RWPE2 (cell line): ENCODE data around the gene ZACN.

Source experiments
- ATAC-seq: fragments of 200-7000 bp; cut with Tn5 transposase; 3 replicates; pipeline ENCODE4 v1.9.1; 2021; ENCODE audit warnings: low read depth
- DNase-seq: peaks from one replicate; pipeline ENCODE4 v3.0.0-alpha.2; 2020; ENCODE audit warnings: low spot score
- H3K27ac ChIP-seq: fragments of 450-650 bp; 2 replicates; pipeline ENCODE4 v1.5.1; 2017; ENCODE audit warnings: mild to moderate bottlenecking; ENCODE audit not compliant: poor library complexity, severe bottlenecking
- H3K27me3 ChIP-seq: fragments of 250-450 bp; sonication (Bioruptor Pico); 2 replicates; pipeline ENCODE4 v1.5.1; 2021; ENCODE audit warnings: mild to moderate bottlenecking, moderate library complexity; ENCODE audit not compliant: insufficient read depth, poor library complexity, severe bottlenecking
- H3K36me3 ChIP-seq: fragments of 250-450 bp; sonication (Bioruptor Pico); 2 replicates; pipeline ENCODE4 v1.5.1; 2020; ENCODE audit warnings: low read depth, mild to moderate bottlenecking, moderate library complexity
- H3K4me1 ChIP-seq: fragments of 250-450 bp; sonication (Bioruptor Pico); 2 replicates; pipeline ENCODE4 v1.5.1; 2021; ENCODE audit warnings: mild to moderate bottlenecking, moderate library complexity; ENCODE audit not compliant: insufficient read depth, poor library complexity, severe bottlenecking
- H3K4me3 ChIP-seq: fragments of 250-450 bp; sonication (Bioruptor Pico); 2 replicates; pipeline ENCODE4 v1.5.1; 2021; ENCODE audit warnings: mild to moderate bottlenecking, moderate library complexity; ENCODE audit not compliant: severe bottlenecking
- H3K9me3 ChIP-seq: fragments of 250-450 bp; sonication (Bioruptor Pico); 2 replicates; pipeline ENCODE4 v1.5.1; 2021; ENCODE audit warnings: mild to moderate bottlenecking, moderate library complexity; ENCODE audit not compliant: severe bottlenecking
- TF ChIP-seq, protein P1 (sequence below): fragments of 450-650 bp; IDR thresholded peaks from one replicate; pipeline ENCODE4 v1.5.1; 2017; ENCODE audit warnings: mild to moderate bottlenecking, moderate library complexity; ENCODE audit not compliant: poor library complexity, severe bottlenecking

ZACN gene

DNA sequence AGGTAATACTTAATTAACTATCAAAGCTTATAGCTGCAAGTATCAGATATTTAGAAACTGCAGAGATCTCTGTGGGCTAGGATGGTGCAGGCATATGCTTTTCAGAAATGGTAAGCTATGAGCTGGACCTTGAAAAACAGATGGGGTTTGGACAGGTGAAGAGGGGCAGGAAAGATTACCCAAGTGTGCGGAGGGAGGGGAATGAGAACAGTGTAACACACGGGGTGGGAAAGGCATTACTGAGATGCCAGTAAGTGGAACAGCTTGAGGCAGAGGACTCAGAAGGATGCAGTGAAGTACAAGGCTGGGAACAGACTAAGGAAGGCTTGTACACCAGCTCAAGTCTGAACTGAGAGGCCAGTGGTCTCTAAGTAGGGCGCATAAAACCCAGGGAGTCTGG lies 29.7 kb upstream of the ZACN start:
- Histone ChIP-seq H3K36me3 (peaks cover 91% of the 10 kb centered on the region), H3K4me1 (peaks cover 10% of the 10 kb centered on the region), H3K27ac (no peak overlapping the region), H3K4me3 (no peak overlapping the region), H3K27me3 (no peaks in the 10 kb centered on the region), H3K9me3 (no peaks in the 10 kb centered on the region)
- ATAC-seq (no peak), DNase-seq (no peak)
- TF ChIP-seq, protein P1, sequence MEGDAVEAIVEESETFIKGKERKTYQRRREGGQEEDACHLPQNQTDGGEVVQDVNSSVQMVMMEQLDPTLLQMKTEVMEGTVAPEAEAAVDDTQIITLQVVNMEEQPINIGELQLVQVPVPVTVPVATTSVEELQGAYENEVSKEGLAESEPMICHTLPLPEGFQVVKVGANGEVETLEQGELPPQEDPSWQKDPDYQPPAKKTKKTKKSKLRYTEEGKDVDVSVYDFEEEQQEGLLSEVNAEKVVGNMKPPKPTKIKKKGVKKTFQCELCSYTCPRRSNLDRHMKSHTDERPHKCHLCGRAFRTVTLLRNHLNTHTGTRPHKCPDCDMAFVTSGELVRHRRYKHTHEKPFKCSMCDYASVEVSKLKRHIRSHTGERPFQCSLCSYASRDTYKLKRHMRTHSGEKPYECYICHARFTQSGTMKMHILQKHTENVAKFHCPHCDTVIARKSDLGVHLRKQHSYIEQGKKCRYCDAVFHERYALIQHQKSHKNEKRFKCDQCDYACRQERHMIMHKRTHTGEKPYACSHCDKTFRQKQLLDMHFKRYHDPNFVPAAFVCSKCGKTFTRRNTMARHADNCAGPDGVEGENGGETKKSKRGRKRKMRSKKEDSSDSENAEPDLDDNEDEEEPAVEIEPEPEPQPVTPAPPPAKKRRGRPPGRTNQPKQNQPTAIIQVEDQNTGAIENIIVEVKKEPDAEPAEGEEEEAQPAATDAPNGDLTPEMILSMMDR = no peak

DNA sequence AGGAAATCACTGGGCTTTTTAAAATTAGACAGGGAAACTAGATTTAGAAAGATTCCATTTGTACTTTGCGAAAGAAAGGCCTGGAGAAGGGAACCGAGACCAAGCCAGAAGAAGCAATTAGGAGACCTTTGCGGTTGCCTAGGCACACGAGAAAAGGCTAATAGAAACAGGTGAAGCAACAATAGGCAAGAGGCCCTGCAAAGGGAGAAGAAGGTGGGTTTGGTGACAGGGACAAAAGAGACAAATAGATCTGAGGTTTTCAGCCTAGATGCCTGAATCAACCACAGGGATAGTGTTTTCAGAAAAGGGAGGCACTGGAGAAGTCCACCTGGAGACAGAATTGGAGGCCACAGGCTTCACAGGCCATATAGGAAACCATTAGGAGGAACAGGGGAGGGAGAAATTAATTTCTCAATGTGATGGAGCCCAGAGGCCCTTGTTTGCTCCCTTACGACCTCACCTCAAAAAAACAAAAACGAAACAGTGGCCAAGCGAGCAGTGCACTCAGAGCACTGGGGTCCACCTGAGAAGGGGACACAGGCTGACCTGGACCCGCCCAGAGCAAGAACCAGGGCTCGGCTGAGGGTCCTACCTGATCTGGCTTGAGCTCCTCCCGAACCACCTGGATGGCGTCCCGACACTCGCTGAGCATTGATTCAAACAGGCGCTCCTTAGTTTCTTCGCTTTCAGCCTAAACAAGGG lies 29.0 kb upstream of the ZACN start:
- H3K36me3 ChIP-seq = peaks cover 91% of the 10 kb centered on the region
- H3K27me3 ChIP-seq = no peaks in the 10 kb centered on the region
- no peaks in the 10 kb centered on the region for H3K9me3 ChIP-seq
- ATAC-seq (no peak), DNase-seq (no peak)
- H3K4me1 ChIP-seq = peaks cover 16% of the 10 kb centered on the region
- TF ChIP-seq, protein P1 = no peak
- no peak overlapping the region for H3K4me3 ChIP-seq
- H3K27ac ChIP-seq = no peak overlapping the region

DNA sequence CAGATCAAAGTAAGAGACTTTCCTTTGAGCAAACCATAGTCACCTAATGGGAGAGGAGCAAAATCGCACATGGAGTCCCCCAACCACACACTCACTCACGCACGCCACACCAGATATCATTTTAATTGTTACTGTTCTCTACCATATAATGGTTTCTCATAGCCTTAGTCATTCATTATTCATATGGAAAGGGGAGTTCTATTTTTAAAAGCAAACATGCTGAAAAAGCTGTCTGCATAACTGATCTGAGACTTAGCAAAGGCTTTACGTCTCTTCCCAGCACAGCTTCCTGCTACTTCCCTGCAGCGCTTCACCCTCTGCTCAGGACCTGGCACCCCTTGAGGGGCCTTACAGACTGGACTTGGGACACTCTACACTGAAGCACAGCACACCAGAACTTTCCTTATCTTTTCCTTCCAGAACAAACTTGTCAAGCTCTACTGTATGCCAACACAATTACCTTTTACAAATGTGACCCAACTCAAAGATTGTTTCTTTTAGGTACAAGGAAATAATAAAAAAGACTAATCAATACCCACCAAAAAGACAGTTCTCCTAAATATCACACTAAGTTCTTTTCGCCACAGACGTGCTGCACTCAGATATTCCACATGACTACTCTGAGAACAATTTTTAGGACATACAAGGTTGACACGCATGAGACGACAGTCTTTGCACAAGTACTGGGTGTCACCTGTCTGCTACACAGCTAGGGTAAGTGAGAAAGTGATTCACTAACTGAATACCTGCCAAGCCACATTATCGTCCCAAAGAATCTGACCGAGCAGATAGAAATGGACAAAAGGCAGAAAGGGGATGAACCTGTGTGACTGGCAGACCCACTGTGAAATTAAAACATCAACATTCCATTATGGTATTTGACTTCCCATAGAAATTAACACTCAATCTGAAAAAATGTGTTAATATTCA lies 28.2 kb upstream of the ZACN start:
- Histone ChIP-seq H3K4me1 (peaks cover 16% of the 10 kb centered on the region), H3K27me3 (no peaks in the 10 kb centered on the region), H3K9me3 (no peaks in the 10 kb centered on the region), H3K4me3 (no peak overlapping the region), H3K27ac (no peak overlapping the region), H3K36me3 (peaks cover 90% of the 10 kb centered on the region)
- ATAC-seq (no peak), DNase-seq (no peak)
- TF ChIP-seq, protein P1 = no peak

DNA sequence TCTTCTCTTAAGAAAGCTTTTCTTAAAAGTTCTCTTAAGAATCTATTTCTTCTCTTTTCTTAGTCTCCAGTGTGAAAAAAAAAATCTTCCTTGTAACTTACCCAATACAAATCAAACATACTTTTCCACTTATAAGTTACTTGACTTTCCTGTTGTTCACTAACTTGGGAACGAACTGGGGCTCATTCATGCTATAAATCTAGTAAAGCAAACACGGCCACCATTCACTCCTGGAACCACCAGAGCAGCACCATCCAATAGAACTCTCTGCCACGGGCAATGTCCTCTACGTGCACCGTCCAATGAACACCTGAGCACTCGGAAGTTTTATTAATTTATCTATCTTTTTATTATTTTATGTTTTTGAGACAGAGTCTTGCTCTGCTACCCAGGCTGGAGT lies 27.4 kb upstream of the ZACN start:
- H3K27me3 ChIP-seq = no peaks in the 10 kb centered on the region
- H3K4me1 ChIP-seq = peaks cover 16% of the 10 kb centered on the region
- ATAC-seq (no peak), DNase-seq (no peak)
- H3K9me3 ChIP-seq = no peaks in the 10 kb centered on the region
- no peak overlapping the region for H3K27ac ChIP-seq
- H3K4me3 ChIP-seq = no peak overlapping the region
- peaks cover 90% of the 10 kb centered on the region for H3K36me3 ChIP-seq
- TF ChIP-seq, protein P1 = no peak
